ENCODE results near the gene TPM1. TPM values are rescaled to one million over a fixed set of nuclear protein-coding genes. Genes with fewer than 3 reads are reported as not detected.
A peak's percentile ranks its signal among the peaks of the same experiment; 100 is the strongest.

The TPM1 gene
- total and polyA plus RNA-seq, 9 of the 15 experiments (the other 6 are each of a cell fraction or from before 2014, with no cell fraction given) = 8.1 to 53.9 (median 43.1) TPM

GRCh38 chr15:63063164-63063756, 20.7 kb downstream of the TPM1 start (continued):
- no peak for TF ChIP-seq PREB (CRISPR knock-in tag; IDR thresholded peaks at IDR 0.05)
- no peak for TF ChIP-seq TAF1 (IDR thresholded peaks at IDR 0.05; ENCODE audit: control insufficient read depth, extremely low read depth, insufficient read depth, low read length, severe bottlenecking)
- peak; percentile 83 for TF ChIP-seq TCF3 (CRISPR knock-in tag; IDR thresholded peaks at IDR 0.05)
- TF ChIP-seq HBP1 (CRISPR knock-in tag; IDR thresholded peaks at IDR 0.05) = no peak
- TF ChIP-seq NFE2L1 (tag; IDR thresholded peaks at IDR 0.05; ENCODE audit: borderline replicate concordance, low read depth) = no peak
- no peak for TF ChIP-seq ZNF134 (CRISPR knock-in tag; conservative IDR thresholded peaks at IDR 0.05)
- TF ChIP-seq ZNF316 (IDR thresholded peaks at IDR 0.05) = peak; percentile 34; the same call in 1 of the 2 replicates
- TF ChIP-seq E2F1 (CRISPR knock-in tag; IDR thresholded peaks at IDR 0.05) = no peak
- TF ChIP-seq PML (IDR thresholded peaks at IDR 0.05; ENCODE audit: low read length) = no peak
- peak; percentile 34 for TF ChIP-seq SMARCB1 (IDR thresholded peaks at IDR 0.05; ENCODE audit: insufficient read length, low read depth)
- no peak for TF ChIP-seq HIVEP1 (CRISPR knock-in tag; IDR thresholded peaks at IDR 0.05)
- TF ChIP-seq TAL1 (IDR thresholded peaks at IDR 0.05) = peak; percentile 69
- no peak for TF ChIP-seq CREB1 (IDR thresholded peaks at IDR 0.05)
- TF ChIP-seq CREB1 (CRISPR knock-in tag; IDR thresholded peaks at IDR 0.05) = 0 out of 2 replicates have a peak, but pooled peaks have one; percentile 16
- no peak for TF ChIP-seq NCOA4 (IDR thresholded peaks at IDR 0.05; ENCODE audit: partially characterized antibody)
- TF ChIP-seq JUND (IDR thresholded peaks at IDR 0.05; ENCODE audit: borderline replicate concordance, low read depth, low read length) = no peak
- TF ChIP-seq JUND (tag; IDR thresholded peaks at IDR 0.05; ENCODE audit: borderline replicate concordance, low read depth, low read length) = no peak
- no peak for TF ChIP-seq CGGBP1 (CRISPR knock-in tag; IDR thresholded peaks at IDR 0.05)
- no peak for TF ChIP-seq HINFP (tag; conservative IDR thresholded peaks at IDR 0.05; ENCODE audit: low read depth)
- TF ChIP-seq SETDB1 (IDR thresholded peaks at IDR 0.05; ENCODE audit: low read length) = no peak
- no peak for TF ChIP-seq SREBF2 (CRISPR knock-in tag; IDR thresholded peaks at IDR 0.05)
